ENCODE results near the gene CRHR2. TPM values are rescaled to one million over a fixed set of nuclear protein-coding genes. Genes with fewer than 3 reads are reported as not detected.

The CRHR2 gene
- total RNA-seq, 3 donors from 2014 or later (not counting 1 experiment from before 2014, with no cell fraction given), result not detected

- Mint-ChIP-seq H3K9me3 (no peaks in the 10 kb centered on the region), H3K4me3 (peak overlapping the region; percentile 84), H3K27ac (peak overlapping the region; percentile 83 to 88), H3K27me3 (ENCODE audit: low read depth in 2 of 2) (no peaks in the 10 kb centered on the region), H3K36me3 (no peaks in the 10 kb centered on the region), H3K4me1 (peaks cover 52 to 57% of the 10 kb centered on the region in 2 donors)
- peak overlapping the region; percentile 70 for H3K27ac ChIP-seq (ENCODE audit: low read length)
- TF ChIP-seq CTCF (IDR thresholded peaks at IDR 0.05), result no peak
- H3K4me1 ChIP-seq (ENCODE audit: control insufficient read depth, insufficient read depth, low read length), result peaks cover 26% of the 10 kb centered on the region
- WGBS (ENCODE audit: insufficient coverage), result 31% methylated on average over 8 of the region's 8 CpGs
- DNase-seq (peak; percentile 33 to 80), ATAC-seq (peak; percentile 88 to 90 (median 89))
- H3K4me3 ChIP-seq (ENCODE audit: low read length), result peak overlapping the region; percentile 43
- no peaks in the 10 kb centered on the region for H3K27me3 ChIP-seq (ENCODE audit: control insufficient read depth, insufficient read depth, low read length)
- intact Hi-C loops (cut with micrococcal nuclease), result loop anchor here (2.0 kb wide), 1 partner anchor 13 kb away; no protein-coding TSS in a partner anchor
- H3K9me3 ChIP-seq (ENCODE audit: control insufficient read depth, insufficient read depth, low read length), result no peaks in the 10 kb centered on the region
- no peaks in the 10 kb centered on the region for H3K36me3 ChIP-seq (ENCODE audit: control insufficient read depth, insufficient read depth, low read length)
Observed at GRCh38 chr7:30727061-30727945, 45.0 kb upstream of the CRHR2 start.

- peak overlapping the region; percentile 43 for H3K4me3 ChIP-seq (ENCODE audit: low read length)
- intact Hi-C loops (cut with micrococcal nuclease), result loop anchor here (2.0 kb wide), 1 partner anchor 14 kb away; no protein-coding TSS in a partner anchor
- Mint-ChIP-seq H3K9me3 (no peaks in the 10 kb centered on the region), H3K4me1 (peaks cover 50 to 57% of the 10 kb centered on the region in 2 donors), H3K27ac (peak overlapping the region; percentile 83 to 88), H3K4me3 (peak overlapping the region; percentile 84), H3K27me3 (ENCODE audit: low read depth in 2 of 2) (no peaks in the 10 kb centered on the region), H3K36me3 (no peaks in the 10 kb centered on the region)
- no peaks in the 10 kb centered on the region for H3K9me3 ChIP-seq (ENCODE audit: control insufficient read depth, insufficient read depth, low read length)
- DNase-seq, result peak in 1 of 2 donors; percentile 57
- no peaks in the 10 kb centered on the region for H3K27me3 ChIP-seq (ENCODE audit: control insufficient read depth, insufficient read depth, low read length)
- peak overlapping the region; percentile 70 for H3K27ac ChIP-seq (ENCODE audit: low read length)
- WGBS (ENCODE audit: insufficient coverage), result 89% methylated on average over 7 of the region's 7 CpGs
- ATAC-seq, result peak; percentile 2 to 6 (median 5)
- H3K4me1 ChIP-seq (ENCODE audit: control insufficient read depth, insufficient read depth, low read length), result peaks cover 26% of the 10 kb centered on the region
- no peaks in the 10 kb centered on the region for H3K36me3 ChIP-seq (ENCODE audit: control insufficient read depth, insufficient read depth, low read length)
- TF ChIP-seq CTCF (IDR thresholded peaks at IDR 0.05), result no peak
Observed at GRCh38 chr7:30726296-30727006, 44.2 kb upstream of the CRHR2 start.

GRCh38 chr7:30723776-30724175 lies 41.5 kb upstream of the CRHR2 start:
- H3K27me3 ChIP-seq (ENCODE audit: control insufficient read depth, insufficient read depth, low read length), result no peaks in the 10 kb centered on the region
- Mint-ChIP-seq H3K27ac (no peak overlapping the region), H3K27me3 (ENCODE audit: low read depth in 2 of 2) (no peaks in the 10 kb centered on the region), H3K36me3 (peaks cover 8% of the 10 kb centered on the region), H3K9me3 (peaks cover 5 to 6% of the 10 kb centered on the region in 2 donors), H3K4me1 (peaks cover 45 to 54% of the 10 kb centered on the region in 2 donors), H3K4me3 (no peak overlapping the region)
- WGBS (ENCODE audit: insufficient coverage), result 87% methylated on average over 4 of the region's 4 CpGs
- H3K9me3 ChIP-seq (ENCODE audit: control insufficient read depth, insufficient read depth, low read length), result peaks cover 7% of the 10 kb centered on the region
- DNase-seq (no peak), ATAC-seq (no peak)
- H3K4me3 ChIP-seq (ENCODE audit: low read length), result no peak overlapping the region
- intact Hi-C loops (cut with micrococcal nuclease), result no loop called here
- TF ChIP-seq CTCF (IDR thresholded peaks at IDR 0.05), result no peak
- peaks cover 26% of the 10 kb centered on the region for H3K4me1 ChIP-seq (ENCODE audit: control insufficient read depth, insufficient read depth, low read length)
- no peak overlapping the region for H3K27ac ChIP-seq (ENCODE audit: low read length)
- H3K36me3 ChIP-seq (ENCODE audit: control insufficient read depth, insufficient read depth, low read length), result no peaks in the 10 kb centered on the region

Data from natural killer cell (primary cell).